HepG2 (cell line): ENCODE results near the gene EIF4ENIF1. TPM values are rescaled to one million over a fixed set of nuclear protein-coding genes. Genes with fewer than 3 reads are reported as not detected.

ENCODE experiments used
- ARNT2 ChIP-seq: sonication (generic); formaldehyde crosslinking; IDR thresholded peaks from 2 replicates; pipeline ENCODE4 v1.8.0; 2022; ENCODE audit warnings: mild to moderate bottlenecking, low read depth, missing genetic modification reagents, moderate library complexity
- ATF4 ChIP-seq, 2 experiments: fragments of 450-650 bp in 1 of 2; sonication (generic) in 1 of 2; formaldehyde crosslinking; IDR thresholded peaks; 2 replicates each; pipeline versions ENCODE4 v1.5.0 to v1.8.0; 2020 to 2022; ENCODE audit warnings: mild to moderate bottlenecking in 1 of 2, missing genetic modification reagents in 1 of 2
- DZIP1 ChIP-seq: sonication (generic); formaldehyde crosslinking; IDR thresholded peaks from 2 replicates; pipeline ENCODE4 v1.5.0; 2020; ENCODE audit warnings: mild to moderate bottlenecking, missing genetic modification reagents
- FOXJ3 ChIP-seq: sonication (generic); formaldehyde crosslinking; IDR thresholded peaks from 2 replicates; pipeline ENCODE4 v1.4.0; 2020; ENCODE audit warnings: missing genetic modification reagents, mild to moderate bottlenecking, borderline replicate concordance
- IRF2 ChIP-seq: IDR thresholded peaks from 2 replicates; pipeline ENCODE4 v1.6.1; 2018; ENCODE audit warnings: missing genetic modification reagents, missing compliant biosample characterization
- MTA3 ChIP-seq: sonication (generic); formaldehyde crosslinking; IDR thresholded peaks from 2 replicates; pipeline ENCODE4 v1.4.0; 2020; ENCODE audit warnings: missing genetic modification reagents
- NFYC ChIP-seq: IDR thresholded peaks from 2 replicates; pipeline ENCODE4 v1.6.1; 2016; ENCODE audit warnings: missing genetic modification reagents, missing compliant biosample characterization
- NR3C1 ChIP-seq: sonication (generic); formaldehyde crosslinking; IDR thresholded peaks from 2 replicates; pipeline ENCODE4 v1.4.0; 2020; ENCODE audit warnings: missing genetic modification reagents
- RXRB ChIP-seq: IDR thresholded peaks from 2 replicates; pipeline ENCODE4 v1.6.1; 2016; ENCODE audit warnings: borderline replicate concordance, missing genetic modification reagents, missing compliant biosample characterization
- STAT5B ChIP-seq: sonication (generic); formaldehyde crosslinking; IDR thresholded peaks from 2 replicates; pipeline ENCODE4 v1.4.0; 2020; ENCODE audit warnings: missing genetic modification reagents
- ZMAT5 ChIP-seq: sonication (generic); formaldehyde crosslinking; IDR thresholded peaks from 2 replicates; pipeline ENCODE4 v1.5.0; 2020; ENCODE audit warnings: mild to moderate bottlenecking, low read depth, missing genetic modification reagents, borderline replicate concordance
- ZNF646 ChIP-seq: sonication (generic); formaldehyde crosslinking; IDR thresholded peaks from 2 replicates; pipeline ENCODE4 v1.9.0; 2021; ENCODE audit warnings: mild to moderate bottlenecking, missing genetic modification reagents
- polyA plus RNA-seq, 8 experiments: library from polyadenylated mRNA; depleted of rRNA in 3 of 8; stranded (reverse) in 7 of 8; unstranded in 1 of 8; fragments of >200 nt; fragmentation: Illumina TruSeq in 4 of 8; extraction: Trizol in 4 of 8; gene quantifications; 2 replicates each; pipeline versions ENCODE4 v1.2.1 to v1.2.3, GENCODE V29; 2011 to 2016; ENCODE audit warnings: low read depth in 4 of 8, missing spikeins in 1 of 8, mixed read lengths in 1 of 8; ENCODE audit not compliant: insufficient read depth in 1 of 8
- total RNA-seq, 5 experiments: library from RNA; depleted of rRNA; stranded (reverse); fragments of >200 nt; fragmentation: Illumina TruSeq; extraction: Trizol; gene quantifications; 2 replicates each; pipeline ENCODE4 v1.2.3, GENCODE V29; 2016; ENCODE audit warnings: low read depth in 1 of 5
- TF ChIP-seq, protein P1 (sequence below): sonication (generic); formaldehyde crosslinking; IDR thresholded peaks from 2 replicates; pipeline ENCODE4 v1.8.1; 2022; ENCODE audit warnings: mild to moderate bottlenecking, missing genetic modification reagents
- TF ChIP-seq, protein P2 (sequence below): sonication (generic); formaldehyde crosslinking; IDR thresholded peaks from 2 replicates; pipeline ENCODE4 v1.4.0; 2020; ENCODE audit warnings: mild to moderate bottlenecking, missing genetic modification reagents

Gene EIF4ENIF1
- total and polyA plus RNA-seq, 2 of the 13 experiments (the other 11 are each of a cell fraction or from before 2014, with no cell fraction given) = 11.9 to 12.3 TPM

DNA sequence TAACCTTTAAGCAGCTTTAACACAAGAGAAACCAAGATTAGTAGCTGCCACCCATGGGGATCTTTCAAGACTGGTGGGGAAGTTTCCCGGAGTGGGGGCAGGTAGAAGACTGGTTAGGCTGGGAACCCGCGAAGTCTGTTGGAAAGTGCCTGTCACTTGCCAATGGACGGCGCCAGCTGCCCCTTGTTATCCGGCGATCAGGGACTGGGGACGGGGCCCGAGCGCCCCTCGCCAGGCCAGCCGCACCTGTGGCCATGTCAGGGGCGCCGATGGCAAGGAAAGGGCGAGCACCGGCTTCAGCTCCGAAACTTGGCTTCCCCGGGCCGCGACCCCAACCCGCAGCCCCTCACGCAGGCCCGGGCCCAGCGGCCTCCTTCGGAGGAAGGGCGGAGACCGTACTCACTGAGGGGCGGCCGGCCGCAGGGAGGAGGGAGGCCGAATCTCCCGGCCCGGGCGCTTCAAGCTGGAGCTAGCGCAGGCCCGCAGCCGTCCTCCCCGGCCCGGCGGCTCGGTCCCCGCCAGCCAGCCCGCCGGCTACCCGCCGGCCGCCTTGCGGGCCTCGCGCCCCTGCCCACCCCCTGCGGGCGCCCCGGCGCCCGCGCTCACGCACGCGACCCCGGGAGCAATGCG, 539 bp downstream of the EIF4ENIF1 start (continued):
- TF ChIP-seq, protein P1, sequence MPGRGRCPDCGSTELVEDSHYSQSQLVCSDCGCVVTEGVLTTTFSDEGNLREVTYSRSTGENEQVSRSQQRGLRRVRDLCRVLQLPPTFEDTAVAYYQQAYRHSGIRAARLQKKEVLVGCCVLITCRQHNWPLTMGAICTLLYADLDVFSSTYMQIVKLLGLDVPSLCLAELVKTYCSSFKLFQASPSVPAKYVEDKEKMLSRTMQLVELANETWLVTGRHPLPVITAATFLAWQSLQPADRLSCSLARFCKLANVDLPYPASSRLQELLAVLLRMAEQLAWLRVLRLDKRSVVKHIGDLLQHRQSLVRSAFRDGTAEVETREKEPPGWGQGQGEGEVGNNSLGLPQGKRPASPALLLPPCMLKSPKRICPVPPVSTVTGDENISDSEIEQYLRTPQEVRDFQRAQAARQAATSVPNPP (CRISPR knock-in tag) = no peak
- TF ChIP-seq FOXJ3 (CRISPR knock-in tag) = no peak
- no peak for TF ChIP-seq ZMAT5
- TF ChIP-seq, protein P2, sequence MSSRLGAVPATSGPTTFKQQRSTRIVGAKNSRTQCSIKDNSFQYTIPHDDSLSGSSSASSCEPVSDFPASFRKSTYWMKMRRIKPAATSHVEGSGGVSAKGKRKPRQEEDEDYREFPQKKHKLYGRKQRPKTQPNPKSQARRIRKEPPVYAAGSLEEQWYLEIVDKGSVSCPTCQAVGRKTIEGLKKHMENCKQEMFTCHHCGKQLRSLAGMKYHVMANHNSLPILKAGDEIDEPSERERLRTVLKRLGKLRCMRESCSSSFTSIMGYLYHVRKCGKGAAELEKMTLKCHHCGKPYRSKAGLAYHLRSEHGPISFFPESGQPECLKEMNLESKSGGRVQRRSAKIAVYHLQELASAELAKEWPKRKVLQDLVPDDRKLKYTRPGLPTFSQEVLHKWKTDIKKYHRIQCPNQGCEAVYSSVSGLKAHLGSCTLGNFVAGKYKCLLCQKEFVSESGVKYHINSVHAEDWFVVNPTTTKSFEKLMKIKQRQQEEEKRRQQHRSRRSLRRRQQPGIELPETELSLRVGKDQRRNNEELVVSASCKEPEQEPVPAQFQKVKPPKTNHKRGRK (CRISPR knock-in tag) = no peak
- no peak for TF ChIP-seq MTA3 (CRISPR knock-in tag)
- no peak for TF ChIP-seq RXRB (CRISPR knock-in tag)
- no peak for TF ChIP-seq STAT5B
- TF ChIP-seq ARNT2 (CRISPR knock-in tag) = no peak
- no peak for TF ChIP-seq IRF2
- no peak for TF ChIP-seq ZNF646
- TF ChIP-seq ATF4 (CRISPR knock-in tag; IDR thresholded peaks at IDR 0.05) = no peak
- no peak for TF ChIP-seq DZIP1 (CRISPR knock-in tag)
- TF ChIP-seq NFYC (CRISPR knock-in tag) = no peak
- TF ChIP-seq NR3C1 (CRISPR knock-in tag) = no peak
